HCT116 (cell line): ENCODE results near the gene ARID5A. TPM values are rescaled to one million over a fixed set of nuclear protein-coding genes. Genes with fewer than 3 reads are reported as not detected.

Experiments used
- ATAC-seq: fragments of 200-7000 bp; cut with Tn5 transposase; 2 replicates; pipeline ENCODE4 v1.9.1; 2020; ENCODE audit warnings: mild to moderate bottlenecking, moderate library complexity
- BruUV-seq: library from RNA; stranded (reverse); fragments of 400-500 nt; replicated peaks from 2 replicates; lab custom pipeline; 2021; lab: Mats Ljungman, UMichigan
- CTCF ChIA-PET: fragments of 300-600 bp; sonication (Branson Sonifier 250); formaldehyde crosslinking; loops from one replicate; lab custom pipeline; 2021; ENCODE audit warnings: antibody characterized with exemption; lab: Charles Lee
- POLR2A ChIA-PET: fragments of 300-600, 350-600 bp; sonication (Branson Sonifier 250); formaldehyde crosslinking; loops from one replicate; lab custom pipeline; 2021; ENCODE audit warnings: antibody characterized with exemption; lab: Charles Lee
- RAD21 ChIA-PET, 2 experiments: fragments of 300-600 bp; sonication (Branson Sonifier 250); formaldehyde crosslinking; loops; one replicate each; lab custom pipeline; 2023; ENCODE audit warnings: low total read pairs in 2 of 2; ENCODE audit not compliant: uncharacterized antibody in 2 of 2, unreplicated experiment in 2 of 2, low non-redundant PET in 1 of 2; lab: Charles Lee
- DNase-seq: peaks from one replicate; pipeline ENCODE4 v3.0.0-alpha.2; 2010; ENCODE audit warnings: low read depth, low spot score
- H2AFZ ChIP-seq: fragments of 200-600 bp; shearing (Covaris generic), sonication (generic); 2 replicates; pipeline ENCODE4 v1.6.1; 2017; ENCODE audit warnings: low read depth, mixed run types, mixed read lengths, antibody characterized with exemption, low read length; ENCODE audit not compliant: poor library complexity, severe bottlenecking
- H3K27ac ChIP-seq: 2 replicates; pipeline ENCODE4 v1.5.1; 2012; ENCODE audit warnings: low read depth, low read length
- H3K27me3 ChIP-seq: fragments of 200-600 bp; sonication (generic); 2 replicates; pipeline ENCODE4 v1.6.1; 2016; ENCODE audit warnings: mixed run types, low read length, mixed read lengths; ENCODE audit not compliant: insufficient read depth
- H3K36me3 ChIP-seq, 2 experiments: fragments of 200-500 bp in 1 of 2; fragments of 200-600 bp in 1 of 2; sonication (Bioruptor generic) in 1 of 2; sonication (generic) in 1 of 2; 2 replicates each; pipeline versions ENCODE4 v1.5.1 to v1.6.1; 2014 to 2016; ENCODE audit warnings: low read length in 2 of 2, inconsistent platforms in 1 of 2, mixed read lengths in 1 of 2, mixed run types in 1 of 2; ENCODE audit not compliant: insufficient read depth in 2 of 2, control insufficient read depth in 1 of 2
- H3K4me1 ChIP-seq, 2 experiments: fragments of 200-600 bp in 1 of 2; sonication (generic) in 1 of 2; 2 replicates each; pipeline versions ENCODE4 v1.5.1 to v1.6.1; 2012 to 2017; ENCODE audit warnings: low read length in 2 of 2, inconsistent platforms in 1 of 2, mild to moderate bottlenecking in 1 of 2, mixed read lengths in 1 of 2, mixed run types in 1 of 2, moderate library complexity in 1 of 2; ENCODE audit not compliant: insufficient read depth in 2 of 2, control insufficient read depth in 1 of 2
- H3K4me2 ChIP-seq: fragments of 200-600 bp; sonication (generic); 2 replicates; pipeline ENCODE4 v1.6.1; 2017; ENCODE audit warnings: mixed run types, low read length, mixed read lengths
- H3K4me3 ChIP-seq, 2 experiments: fragments of 200-600 bp in 1 of 2; sonication (generic) in 1 of 2; replicated peaks in 1 of 2; 2 replicates each; pipeline ENCODE4 v1.5.1; 2011 to 2016; ENCODE audit warnings: low read length in 2 of 2, control low read depth in 1 of 2, low read depth in 1 of 2, mild to moderate bottlenecking in 1 of 2, mixed read lengths in 1 of 2, mixed run types in 1 of 2
- H3K79me2 ChIP-seq: fragments of 200-600 bp; sonication (generic); 2 replicates; pipeline ENCODE4 v1.6.1; 2017; ENCODE audit warnings: mild to moderate bottlenecking, mixed run types, low read length, moderate library complexity, mixed read lengths; ENCODE audit not compliant: insufficient read depth
- H3K9ac ChIP-seq: fragments of 200-600 bp; sonication (generic); 2 replicates; pipeline ENCODE4 v1.6.1; 2016; ENCODE audit warnings: low read length, mixed read lengths
- H3K9me2 ChIP-seq: fragments of 200-600 bp; sonication (generic), shearing (Covaris generic); 2 replicates; pipeline ENCODE4 v1.6.1; 2017; ENCODE audit warnings: mixed run types, mild to moderate bottlenecking, moderate library complexity; ENCODE audit not compliant: insufficient read depth
- H3K9me3 ChIP-seq, 2 experiments: fragments of 200-500 bp in 1 of 2; fragments of 200-600 bp in 1 of 2; sonication (Bioruptor generic) in 1 of 2; sonication (generic) in 1 of 2; 2 replicates each; pipeline ENCODE4 v1.6.1; 2014 to 2017; ENCODE audit warnings: low read length in 2 of 2, mixed read lengths in 2 of 2, inconsistent platforms in 1 of 2, low read depth in 1 of 2, mild to moderate bottlenecking in 1 of 2, mixed run types in 1 of 2, moderate library complexity in 1 of 2; ENCODE audit not compliant: control insufficient read depth in 1 of 2, insufficient read depth in 1 of 2
- H4K20me1 ChIP-seq: fragments of 200-600 bp; sonication (generic), shearing (Covaris generic); 2 replicates; pipeline ENCODE4 v1.6.1; 2017; ENCODE audit warnings: mixed run types, mild to moderate bottlenecking, moderate library complexity; ENCODE audit not compliant: insufficient read depth
- CEBPB ChIP-seq: IDR thresholded peaks from 2 replicates; pipeline ENCODE4 v1.6.1; 2012; ENCODE audit warnings: low read depth
- EZH2 ChIP-seq: fragments of 200-600 bp; sonication (generic); IDR thresholded peaks from 2 replicates; pipeline ENCODE4 v1.6.1; 2017; ENCODE audit warnings: antibody characterized with exemption, mixed run types
- EZH2phosphoT487 ChIP-seq: fragments of 200-600 bp; IDR thresholded peaks from 2 replicates; pipeline ENCODE4 v1.6.1; 2018; ENCODE audit warnings: antibody characterized with exemption, borderline replicate concordance
- JUND ChIP-seq: IDR thresholded peaks from 2 replicates; pipeline ENCODE4 v1.6.1; 2012
- POLR2AphosphoS5 ChIP-seq: IDR thresholded peaks from 2 replicates; pipeline ENCODE4 v1.6.1; 2011; ENCODE audit warnings: mild to moderate bottlenecking, low read depth, low read length, moderate library complexity
- SP1 ChIP-seq: IDR thresholded peaks from 2 replicates; pipeline ENCODE4 v1.6.1; 2012; ENCODE audit warnings: low read depth
- intact Hi-C: fragments of 100-400 bp; cut with micrococcal nuclease; formaldehyde crosslinking; loops from 2 replicates; pipeline ENCODE4 v1.10.0; 2022
- total RNA-seq: library from RNA; stranded (reverse); gene quantifications from one replicate; pipeline ENCODE4 v1.2.1, GENCODE V29; 2021; ENCODE audit not compliant: unreplicated experiment
- TF ChIP-seq, protein P1 (sequence below): IDR thresholded peaks from 2 replicates; pipeline ENCODE4 v1.6.1; 2012
- TF ChIP-seq, protein P2 (sequence below): IDR thresholded peaks from 2 replicates; pipeline ENCODE4 v1.6.1; 2011; ENCODE audit warnings: mild to moderate bottlenecking, low read length, moderate library complexity; ENCODE audit not compliant: insufficient replicate concordance; ENCODE audit errors: extremely low read depth
- TF ChIP-seq, protein P3 (sequence below): IDR thresholded peaks from 2 replicates; pipeline ENCODE4 v1.6.1; 2012
- TF ChIP-seq, protein P4 (sequence below), 3 experiments: fragments of 200-600 bp in 1 of 3; sonication (generic) in 1 of 3; IDR thresholded peaks in 2 of 3; conservative IDR thresholded peaks in 1 of 3; 2 replicates each; pipeline ENCODE4 v1.5.1; 2012 to 2017; ENCODE audit warnings: low read depth in 2 of 3, low read length in 2 of 3, antibody characterized with exemption in 1 of 3, borderline replicate concordance in 1 of 3, control low read depth in 1 of 3, mild to moderate bottlenecking in 1 of 3, mixed read lengths in 1 of 3, mixed run types in 1 of 3, moderate library complexity in 1 of 3; ENCODE audit not compliant: insufficient read depth in 1 of 3

The ARID5A gene
- total RNA-seq, 1 experiment from 2014 or later = 8.2 TPM

DNA sequence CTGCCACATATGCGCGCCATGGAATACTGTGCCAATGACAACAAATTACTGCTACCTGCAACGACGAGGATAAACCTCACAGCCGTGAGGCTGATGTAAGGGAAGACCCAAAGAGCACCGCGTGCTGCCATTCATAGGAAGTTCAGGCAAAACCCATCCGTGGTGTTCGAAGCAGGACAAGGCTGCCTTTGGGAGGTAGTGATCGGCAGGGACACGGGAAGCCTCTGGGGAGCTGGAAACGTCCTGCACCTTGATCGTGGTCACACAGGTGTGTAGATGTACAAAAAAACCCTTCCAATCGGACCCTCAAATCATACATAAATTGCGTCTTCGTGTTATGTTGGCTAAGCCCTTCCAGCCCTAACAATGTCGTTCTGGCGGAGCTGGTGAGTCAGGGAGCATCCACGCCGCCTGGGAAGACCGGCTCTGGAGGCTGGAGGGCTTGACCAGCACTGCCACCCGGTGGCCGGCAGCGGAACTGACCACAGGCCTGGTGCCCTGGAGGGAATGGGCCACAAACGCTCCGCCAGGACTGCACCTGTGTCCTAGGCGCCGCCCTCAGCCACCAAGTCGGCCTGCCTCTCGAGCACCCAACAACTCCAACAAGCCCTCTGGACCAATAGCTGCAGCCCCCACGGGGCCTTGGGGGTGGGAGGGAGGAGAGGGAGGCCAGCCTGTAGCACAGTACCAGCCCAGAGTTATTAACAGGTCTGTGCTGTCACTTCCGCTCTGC, 27.3 kb upstream of the ARID5A start (continued):
- TF ChIP-seq CEBPB (no peak), POLR2AphosphoS5 (no peak), SP1 (no peak)
- TF ChIP-seq, protein P1, sequence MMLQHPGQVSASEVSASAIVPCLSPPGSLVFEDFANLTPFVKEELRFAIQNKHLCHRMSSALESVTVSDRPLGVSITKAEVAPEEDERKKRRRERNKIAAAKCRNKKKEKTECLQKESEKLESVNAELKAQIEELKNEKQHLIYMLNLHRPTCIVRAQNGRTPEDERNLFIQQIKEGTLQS = no peak

DNA sequence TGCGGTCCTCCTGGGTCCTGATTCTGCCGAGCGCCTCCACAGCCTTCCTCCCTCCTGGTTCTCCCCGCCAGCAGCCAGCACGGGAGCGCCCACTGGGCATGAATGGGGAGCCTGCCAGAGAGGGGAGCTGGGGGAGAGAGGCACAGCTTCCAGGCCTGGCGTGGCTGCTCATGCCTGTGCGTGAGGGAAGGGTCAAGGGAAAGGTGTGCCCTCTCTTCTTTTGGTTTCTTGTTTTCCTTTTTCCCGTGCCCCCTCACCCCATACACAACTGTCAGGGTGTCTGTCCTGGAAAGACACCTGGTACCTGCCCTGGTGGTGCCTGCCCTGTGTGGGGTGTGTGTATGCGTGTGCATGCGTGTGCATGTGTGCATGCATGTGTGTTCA, 26.7 kb upstream of the ARID5A start:
- intact Hi-C loops = loop anchor here (1.0 to 5.0 kb wide), 5 partner anchors 103 to 238 kb away; partner anchors contain the start of genes NCAPH and SNRNP200
- H4K20me1 ChIP-seq = no peaks in the 10 kb centered on the region
- no peak overlapping the region for H3K9ac ChIP-seq
- ChIA-PET RAD21 (interaction anchor here (1.1 to 3.0 kb wide), 4 partner anchors 44 to 151 kb away, joined by 3 to 28 read pairs (median 12); no protein-coding TSS in a partner anchor), CTCF (interaction anchor here (1.0 to 4.4 kb wide), 17 partner anchors 9 to 517 kb away, joined by 3 to 140 read pairs (median 5); partner anchors contain the start of genes ASTL, NCAPH and SNRNP200), POLR2A (interaction anchor here (1.8 kb wide), 1 partner anchor 102 kb away, joined by 6 read pairs; no protein-coding TSS in a partner anchor)
- H3K4me1 ChIP-seq = peaks cover 17 to 47% of the 10 kb centered on the region in 2 experiments
- ATAC-seq = no peak
- no peaks in the 10 kb centered on the region for H3K9me3 ChIP-seq
- no peaks in the 10 kb centered on the region for H3K79me2 ChIP-seq
- H3K4me3 ChIP-seq = no peak overlapping the region
- no peaks in the 10 kb centered on the region for H3K9me2 ChIP-seq
- H2AFZ ChIP-seq = no peak overlapping the region
- TF ChIP-seq, protein P2, sequence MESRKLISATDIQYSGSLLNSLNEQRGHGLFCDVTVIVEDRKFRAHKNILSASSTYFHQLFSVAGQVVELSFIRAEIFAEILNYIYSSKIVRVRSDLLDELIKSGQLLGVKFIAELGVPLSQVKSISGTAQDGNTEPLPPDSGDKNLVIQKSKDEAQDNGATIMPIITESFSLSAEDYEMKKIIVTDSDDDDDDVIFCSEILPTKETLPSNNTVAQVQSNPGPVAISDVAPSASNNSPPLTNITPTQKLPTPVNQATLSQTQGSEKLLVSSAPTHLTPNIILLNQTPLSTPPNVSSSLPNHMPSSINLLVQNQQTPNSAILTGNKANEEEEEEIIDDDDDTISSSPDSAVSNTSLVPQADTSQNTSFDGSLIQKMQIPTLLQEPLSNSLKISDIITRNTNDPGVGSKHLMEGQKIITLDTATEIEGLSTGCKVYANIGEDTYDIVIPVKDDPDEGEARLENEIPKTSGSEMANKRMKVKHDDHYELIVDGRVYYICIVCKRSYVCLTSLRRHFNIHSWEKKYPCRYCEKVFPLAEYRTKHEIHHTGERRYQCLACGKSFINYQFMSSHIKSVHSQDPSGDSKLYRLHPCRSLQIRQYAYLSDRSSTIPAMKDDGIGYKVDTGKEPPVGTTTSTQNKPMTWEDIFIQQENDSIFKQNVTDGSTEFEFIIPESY = no peak
- TF ChIP-seq JUND (no peak), POLR2AphosphoS5 (no peak), EZH2phosphoT487 (no peak), CEBPB (no peak), EZH2 (no peak)
- TF ChIP-seq, protein P3, sequence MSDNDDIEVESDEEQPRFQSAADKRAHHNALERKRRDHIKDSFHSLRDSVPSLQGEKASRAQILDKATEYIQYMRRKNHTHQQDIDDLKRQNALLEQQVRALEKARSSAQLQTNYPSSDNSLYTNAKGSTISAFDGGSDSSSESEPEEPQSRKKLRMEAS = no peak
- TF ChIP-seq, protein P4, sequence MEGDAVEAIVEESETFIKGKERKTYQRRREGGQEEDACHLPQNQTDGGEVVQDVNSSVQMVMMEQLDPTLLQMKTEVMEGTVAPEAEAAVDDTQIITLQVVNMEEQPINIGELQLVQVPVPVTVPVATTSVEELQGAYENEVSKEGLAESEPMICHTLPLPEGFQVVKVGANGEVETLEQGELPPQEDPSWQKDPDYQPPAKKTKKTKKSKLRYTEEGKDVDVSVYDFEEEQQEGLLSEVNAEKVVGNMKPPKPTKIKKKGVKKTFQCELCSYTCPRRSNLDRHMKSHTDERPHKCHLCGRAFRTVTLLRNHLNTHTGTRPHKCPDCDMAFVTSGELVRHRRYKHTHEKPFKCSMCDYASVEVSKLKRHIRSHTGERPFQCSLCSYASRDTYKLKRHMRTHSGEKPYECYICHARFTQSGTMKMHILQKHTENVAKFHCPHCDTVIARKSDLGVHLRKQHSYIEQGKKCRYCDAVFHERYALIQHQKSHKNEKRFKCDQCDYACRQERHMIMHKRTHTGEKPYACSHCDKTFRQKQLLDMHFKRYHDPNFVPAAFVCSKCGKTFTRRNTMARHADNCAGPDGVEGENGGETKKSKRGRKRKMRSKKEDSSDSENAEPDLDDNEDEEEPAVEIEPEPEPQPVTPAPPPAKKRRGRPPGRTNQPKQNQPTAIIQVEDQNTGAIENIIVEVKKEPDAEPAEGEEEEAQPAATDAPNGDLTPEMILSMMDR (IDR thresholded peaks at IDR 0.05 in 2 of 3, conservative IDR thresholded peaks at IDR 0.05 in 1 of 3; ENCODE audit: borderline replicate concordance in 1 of 3, insufficient read depth in 1 of 3, low read depth in 2 of 3, low read length in 2 of 3) = no peak
- TF ChIP-seq, all 23 proteins: peak for 0
- Histone ChIP-seq H3K27me3 (no peaks in the 10 kb centered on the region; the same call in 1 of the 2 replicates), H3K36me3 (no peaks in the 10 kb centered on the region), H3K27ac (no peak overlapping the region), H3K4me2 (peak overlapping the region; percentile 45)
- BruUV-seq = no TSS peak
- DNase-seq = no peak
